Stimulated activated CD8-positive, alpha-beta memory T cell treated with anti-CD3 and anti-CD28 coated beads, Interleukin-7, amount 100 ng/mL, for 1 hour (primary cell): Measurements from ENCODE around the gene SH3PXD2B.
"Not testable (repeated sequence)": the region's sequence is repeated elsewhere in the genome, so short reads cannot be mapped to it uniquely, and the experiment has no call there.

Source experiments
- DNase-seq, 2 donors: peaks; one replicate each; pipeline ENCODE4 v3.0.0-alpha.2; 2020; ENCODE audit warnings: low read depth in 2 of 2

Gene SH3PXD2B

DNA sequence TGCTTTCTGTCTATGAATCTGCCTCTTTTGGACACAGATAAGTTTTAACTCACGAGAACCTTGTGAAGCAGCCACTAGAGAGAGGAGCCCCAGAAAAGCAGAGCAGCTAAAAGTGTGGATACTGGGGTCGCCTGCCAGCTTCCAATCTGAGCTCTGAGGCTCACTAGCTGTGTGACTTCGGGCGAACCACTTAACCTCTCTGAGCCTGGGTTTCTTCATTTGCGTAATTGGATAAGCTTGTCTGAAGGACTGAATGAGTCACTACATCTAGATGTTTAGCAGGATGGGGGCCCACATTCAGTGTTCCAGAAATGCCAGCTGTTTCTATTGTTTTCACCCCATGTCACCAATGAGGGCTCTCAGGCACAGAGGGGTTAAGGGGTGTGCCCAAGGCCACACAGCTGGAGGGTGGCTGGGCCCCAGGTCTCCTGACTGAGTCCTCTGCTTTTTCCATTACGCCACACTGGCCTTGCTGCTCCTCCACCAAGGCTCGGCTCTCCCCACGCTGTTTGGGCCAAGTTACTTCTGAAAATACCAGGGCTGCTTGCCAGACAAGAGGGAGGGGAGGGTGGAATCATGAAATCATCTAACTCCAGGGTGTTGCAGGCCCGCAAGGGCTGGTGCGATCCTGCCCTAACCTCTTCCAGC lies 36.2 kb downstream of the SH3PXD2B start:
- no peak for DNase-seq

DNA sequence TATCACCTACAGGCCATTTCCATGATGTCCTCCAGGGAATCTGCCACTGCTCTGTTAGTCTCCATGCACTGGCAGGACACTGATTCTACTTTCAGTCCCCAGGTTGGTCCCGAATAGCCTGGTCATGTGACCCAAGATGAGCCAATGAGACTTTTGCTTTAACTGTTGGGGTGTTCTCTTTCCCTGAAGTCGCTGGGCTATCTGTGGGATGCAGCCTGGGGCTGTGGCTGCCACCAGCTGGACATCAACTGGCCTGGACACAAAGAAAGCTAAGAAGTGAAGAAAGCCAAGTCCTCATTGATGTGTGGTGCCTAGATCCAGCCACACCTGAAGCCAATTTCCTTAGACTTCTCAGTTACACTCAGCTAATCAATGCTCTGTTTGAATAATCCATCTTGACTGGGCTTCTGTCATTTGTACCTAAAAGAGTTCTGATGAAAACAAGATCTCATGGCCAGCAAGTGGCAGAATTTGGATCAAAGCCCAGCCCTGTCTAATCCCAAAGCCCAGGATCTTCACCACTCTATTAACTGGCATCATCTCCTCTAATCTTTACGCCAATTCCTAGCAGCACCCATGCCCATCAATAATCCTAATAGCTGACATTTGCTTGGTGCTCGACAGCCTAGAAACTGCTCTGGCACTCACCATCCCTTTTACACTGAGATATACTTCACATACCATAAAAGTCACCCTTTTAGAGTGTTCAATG lies 37.0 kb downstream of the SH3PXD2B start:
- DNase-seq = no peak

DNA sequence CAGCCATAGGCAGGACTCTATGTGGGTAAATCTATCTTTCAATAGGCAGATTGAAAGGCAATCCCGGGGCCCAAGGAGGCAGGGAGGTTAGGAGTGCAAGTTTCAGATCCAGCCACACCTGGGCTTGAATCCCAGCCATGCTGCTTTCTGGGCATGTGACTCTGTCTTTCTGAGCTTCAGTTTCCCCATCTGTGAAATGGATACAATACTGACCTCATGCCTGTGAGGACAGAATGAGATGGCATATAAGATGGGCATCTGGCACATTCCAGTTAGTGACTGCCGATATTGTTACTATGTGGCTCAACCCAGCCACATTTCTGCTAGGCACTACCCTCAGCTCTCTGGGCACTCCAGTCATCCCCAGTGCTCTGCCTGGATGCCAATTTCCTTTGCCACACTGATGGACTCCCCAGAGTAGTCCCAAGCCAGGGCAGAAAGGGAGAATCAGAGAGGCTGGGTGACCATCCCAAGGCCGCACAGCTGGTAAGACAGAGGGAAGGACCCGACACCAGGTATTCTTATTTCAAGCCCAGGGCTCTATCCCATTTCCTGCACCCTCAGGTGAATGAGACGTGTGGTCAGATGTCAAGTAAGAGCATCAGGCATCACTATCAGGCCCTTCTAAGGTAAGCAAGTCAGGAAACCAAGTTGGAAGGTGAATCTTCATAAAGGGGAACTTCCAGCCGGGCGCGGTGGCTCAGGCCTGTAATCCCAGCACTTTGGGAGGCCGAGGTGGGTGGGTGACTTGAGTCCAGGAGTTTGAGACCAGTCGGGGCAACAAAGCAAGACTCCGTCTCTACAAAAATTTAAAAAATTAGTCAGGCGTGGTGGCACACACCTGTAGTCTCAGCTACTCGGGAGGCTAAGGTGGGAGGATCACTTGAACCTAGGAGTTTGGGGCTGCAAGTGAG lies 38.7 kb downstream of the SH3PXD2B start:
- no peak for DNase-seq

GRCh38 chr5:172414531-172415361 lies 39.6 kb downstream of the SH3PXD2B start:
- DNase-seq = no peak

DNA sequence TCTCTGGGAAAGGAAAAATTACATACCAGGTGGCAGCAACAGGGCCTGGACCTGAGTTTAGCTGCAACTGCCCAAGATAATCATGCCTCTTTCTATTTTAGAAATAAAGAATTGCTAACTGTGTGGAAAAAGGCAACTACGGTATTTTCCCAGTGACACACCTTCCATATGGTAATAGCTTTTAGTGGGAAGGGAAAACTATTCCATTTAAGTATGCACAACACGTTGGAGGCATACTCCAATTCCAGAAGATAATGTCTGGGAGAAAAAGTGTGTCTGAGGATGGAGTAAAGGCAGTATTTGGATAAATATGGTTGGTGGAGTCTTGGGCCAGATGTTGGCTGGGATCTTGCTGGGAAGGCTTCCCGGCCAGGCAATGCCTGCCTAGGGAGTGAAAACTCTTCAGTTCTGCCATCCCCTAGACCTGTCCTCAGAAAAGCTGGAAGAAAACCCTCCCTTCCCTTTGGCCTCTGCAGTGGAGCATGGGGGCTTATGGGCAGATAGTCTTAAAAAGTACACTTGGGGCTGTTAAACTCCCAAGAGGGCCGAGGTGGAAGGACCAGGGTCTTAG lies 40.6 kb downstream of the SH3PXD2B start:
- no peak for DNase-seq

GRCh38 chr5:172412724-172413286 lies 41.5 kb downstream of the SH3PXD2B start:
- no peak for DNase-seq

DNA sequence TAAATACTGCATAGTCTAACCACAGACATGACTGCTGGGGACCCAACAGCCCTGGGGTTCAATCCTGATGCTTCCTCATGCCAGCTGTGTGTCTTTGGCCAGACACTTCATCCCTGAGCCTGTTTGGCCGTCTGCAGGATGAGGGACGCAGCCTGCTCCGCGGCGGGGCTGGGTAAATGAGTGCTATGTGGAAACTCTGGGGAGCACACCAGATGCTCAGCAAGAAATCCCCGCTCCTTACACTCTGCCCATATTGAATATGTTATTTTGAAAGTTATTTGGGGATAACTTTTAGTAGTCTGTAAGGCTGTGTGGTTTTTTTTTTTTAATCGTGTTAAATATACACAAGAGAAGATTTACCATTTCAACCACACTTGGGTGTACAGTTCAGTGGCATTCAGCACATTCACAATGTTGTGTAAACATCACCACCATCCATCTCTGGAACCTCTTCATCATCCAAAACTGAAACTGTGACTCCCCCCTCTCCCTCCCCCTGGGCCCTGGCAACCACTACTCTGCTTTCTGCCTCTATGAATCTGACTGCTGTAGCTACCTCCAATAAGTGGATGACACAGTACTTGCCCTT lies 42.7 kb downstream of the SH3PXD2B start:
- no peak for DNase-seq

GRCh38 chr5:172410662-172411483 lies 43.5 kb downstream of the SH3PXD2B start:
- no peak for DNase-seq

- DNase-seq = no peak
Measured at GRCh38 chr5:172410160-172410559, 44.2 kb downstream of the SH3PXD2B start.

GRCh38 chr5:172409477-172409876 lies 44.8 kb downstream of the SH3PXD2B start:
- not testable (repeated sequence) for DNase-seq

GRCh38 chr5:172407822-172408221 lies 46.5 kb downstream of the SH3PXD2B start:
- DNase-seq = no peak

DNA sequence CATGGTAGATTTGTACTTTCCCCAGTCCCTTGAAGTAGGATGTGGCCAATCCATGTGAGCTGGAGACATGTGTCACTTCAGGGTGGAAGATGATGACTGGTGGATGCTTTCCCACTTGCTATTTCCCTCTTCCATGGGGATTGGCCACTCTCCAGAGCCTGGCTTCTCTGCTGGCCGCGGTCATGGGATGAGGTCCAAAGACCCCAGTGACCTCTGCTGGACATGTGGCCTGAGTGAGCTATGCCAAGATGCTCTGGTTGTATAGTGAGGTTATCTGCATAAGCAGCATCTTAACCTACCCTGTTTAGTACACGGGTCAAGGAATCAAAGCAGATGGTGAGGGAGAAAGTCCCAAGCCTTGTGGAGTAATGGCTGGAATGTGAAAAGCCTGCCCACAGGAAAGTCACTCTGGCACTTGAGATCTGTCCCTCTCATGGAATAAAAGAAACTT lies 47.1 kb downstream of the SH3PXD2B start:
- no peak for DNase-seq

DNA sequence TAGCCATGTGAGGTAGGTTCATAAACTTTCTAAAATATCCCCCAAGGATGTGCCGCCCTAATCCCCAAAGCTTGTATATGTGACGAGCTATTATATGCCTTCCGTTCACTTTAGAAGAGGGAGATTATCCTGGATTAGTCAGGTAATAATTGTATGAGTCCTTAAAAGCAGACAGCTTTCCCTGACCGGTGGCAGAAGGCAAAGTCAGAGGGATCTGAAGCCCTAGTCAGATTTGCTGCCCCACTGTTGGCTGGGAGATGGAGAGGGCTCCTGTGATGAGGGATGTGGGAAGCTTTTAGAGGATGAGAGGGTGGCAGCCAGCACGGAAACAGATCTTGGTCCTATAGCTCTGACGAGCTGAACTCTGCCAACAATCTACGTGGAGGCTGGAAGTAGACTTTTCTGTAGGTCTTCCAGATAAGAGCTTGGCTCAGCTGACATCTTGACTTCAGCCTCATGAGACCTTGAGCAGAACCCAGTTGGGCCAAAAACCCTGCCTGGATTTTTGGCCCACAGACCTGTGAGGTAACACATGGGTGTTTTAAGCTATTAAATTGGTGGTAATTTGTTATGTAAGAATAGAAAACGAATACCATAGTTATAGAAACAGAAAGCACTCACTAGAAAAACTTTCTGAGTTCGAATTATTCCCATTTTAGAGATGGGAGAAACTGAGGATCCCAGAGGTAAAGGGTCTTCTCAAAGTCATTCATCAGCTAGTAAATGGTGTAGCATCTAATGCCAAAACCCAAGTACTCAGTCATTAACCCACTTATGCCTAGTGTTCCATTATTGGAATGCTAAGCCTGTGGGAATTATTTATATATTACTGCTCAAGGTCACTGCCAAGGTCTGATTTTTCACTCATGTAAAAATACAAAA lies 48.9 kb downstream of the SH3PXD2B start:
- no peak for DNase-seq

DNA sequence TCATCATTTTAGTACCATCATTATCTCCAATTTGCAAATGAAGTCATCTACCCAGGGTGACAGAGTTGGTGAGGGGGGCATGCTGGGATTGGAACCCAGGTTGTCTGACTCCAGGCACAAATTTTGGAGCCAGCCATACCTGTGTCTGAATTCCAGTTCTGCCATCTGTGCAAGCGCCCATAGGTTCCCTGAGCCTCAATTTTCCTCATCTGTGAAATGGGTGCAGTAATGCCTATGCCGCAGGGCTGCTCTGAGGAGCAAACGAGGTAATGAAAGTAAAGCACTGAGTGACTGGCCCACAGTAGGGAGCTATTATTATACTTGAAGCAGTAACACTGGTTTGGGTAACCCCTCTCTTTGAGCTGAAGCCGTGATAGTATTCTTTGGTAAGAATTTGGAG lies 49.6 kb downstream of the SH3PXD2B start:
- DNase-seq = no peak

DNA sequence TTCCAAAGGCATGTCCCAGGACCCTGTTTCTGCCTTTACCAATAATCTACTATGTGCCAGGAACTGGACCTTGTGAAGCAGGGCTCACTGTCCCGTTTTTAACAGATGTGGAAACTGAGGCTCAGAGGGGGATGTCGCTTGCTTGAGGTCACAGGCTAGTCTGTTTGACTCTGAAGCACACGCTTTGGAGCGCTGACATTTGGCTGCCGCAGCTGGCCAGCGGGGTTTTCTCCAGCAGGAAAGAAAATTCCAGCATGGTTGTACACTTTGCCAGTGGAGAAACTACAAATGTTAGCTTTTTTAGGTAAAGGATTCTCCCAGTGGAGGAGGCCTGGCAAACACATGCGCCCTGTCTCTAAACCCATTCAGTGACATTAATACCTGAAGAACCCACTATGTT lies 50.5 kb downstream of the SH3PXD2B start:
- no peak for DNase-seq

- DNase-seq = no peak
Measured at GRCh38 chr5:172403189-172403796, 51.0 kb downstream of the SH3PXD2B start.

DNA sequence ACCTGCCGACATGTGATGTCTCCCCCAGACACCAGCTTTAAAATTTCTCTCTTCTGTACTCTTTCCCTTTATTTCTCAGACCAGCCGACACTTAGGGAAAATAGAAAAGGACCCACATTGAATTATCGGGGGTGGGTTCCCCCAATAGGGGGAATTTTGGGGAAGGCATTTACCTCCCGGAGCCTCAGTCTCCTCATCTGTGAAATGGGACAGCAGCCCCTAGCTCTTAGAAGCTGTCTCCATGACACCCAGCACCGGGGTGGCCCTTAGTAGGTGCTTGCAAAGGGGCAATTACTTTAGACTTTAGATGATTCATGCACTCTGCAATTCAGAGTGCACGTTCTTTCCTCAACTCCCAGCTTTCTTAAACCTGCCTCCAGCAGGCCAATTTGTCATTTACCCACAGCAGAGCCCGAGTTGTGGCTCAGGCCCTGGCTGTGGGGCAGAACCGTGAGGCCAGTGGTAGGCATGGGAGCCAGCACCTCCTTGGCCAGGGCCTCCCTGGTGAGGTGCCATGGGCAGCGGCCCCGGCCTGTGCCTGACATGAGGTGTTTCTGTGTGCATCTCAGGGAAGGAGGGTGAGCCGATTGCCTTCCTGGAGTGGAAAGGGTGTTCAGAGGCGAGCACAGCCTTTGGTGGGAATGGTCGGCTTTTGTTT lies 51.7 kb downstream of the SH3PXD2B start:
- no peak for DNase-seq

GRCh38 chr5:172402031-172402430 lies 52.3 kb downstream of the SH3PXD2B start:
- not testable (repeated sequence) for DNase-seq
